ENCODE data around the gene IGFBP4. TPM values are rescaled to one million over a fixed set of nuclear protein-coding genes. Genes with fewer than 3 reads are reported as not detected.

Gene IGFBP4
- total RNA-seq, 2 donors from 2014 or later: 132 to 154 TPM

- H3K27me3 ChIP-seq (replicated peaks; ENCODE audit: insufficient read depth): no peaks in the 10 kb centered on the region
- TF ChIP-seq CTCF (IDR thresholded peaks at IDR 0.05) (no peak), POLR2AphosphoS5 (IDR thresholded peaks at IDR 0.05) (no peak), POLR2A (IDR thresholded peaks at IDR 0.05) (no peak)
- DNase-seq (ENCODE audit: low spot score): no peak
- H3K4me1 ChIP-seq (replicated peaks): no peaks in the 10 kb centered on the region
- peak overlapping the region; percentile 83 to 88 for H3K27ac ChIP-seq
- H3K4me3 ChIP-seq: peak overlapping the region in 1 of 2 donors; percentile 29
- H3K9me3 ChIP-seq: no peaks in the 10 kb centered on the region
- 48% methylated on average over 2 of the region's 2 CpGs for WGBS
- intact Hi-C loops (cut with DNase I): no loop called here
- H3K36me3 ChIP-seq: no peaks in the 10 kb centered on the region
Observed at GRCh38 chr17:40497695-40498094, 54.4 kb downstream of the IGFBP4 start.

GRCh38 chr17:40498281-40499084 is 55.2 kb downstream of the IGFBP4 start:
- peak; percentile 35 for TF ChIP-seq POLR2A (IDR thresholded peaks at IDR 0.05)
- peak; percentile 61 for TF ChIP-seq POLR2AphosphoS5 (IDR thresholded peaks at IDR 0.05)
- TF ChIP-seq CTCF (IDR thresholded peaks at IDR 0.05): no peak
- Histone ChIP-seq H3K27ac (peak overlapping the region; percentile 83 to 88), H3K27me3 (replicated peaks; ENCODE audit: insufficient read depth) (no peaks in the 10 kb centered on the region), H3K4me1 (replicated peaks) (no peaks in the 10 kb centered on the region), H3K9me3 (no peaks in the 10 kb centered on the region), H3K4me3 (peak overlapping the region in 1 of 2 donors; percentile 29), H3K36me3 (no peaks in the 10 kb centered on the region)
- WGBS: 47% methylated on average over 9 of the region's 9 CpGs
- DNase-seq (ENCODE audit: low spot score): no peak
- intact Hi-C loops (cut with DNase I): no loop called here

- TF ChIP-seq POLR2AphosphoS5 (IDR thresholded peaks at IDR 0.05) (peak; percentile 99), POLR2A (IDR thresholded peaks at IDR 0.05) (peak; percentile 80), CTCF (IDR thresholded peaks at IDR 0.05) (peak in 2 of 4 experiments; percentile 40 to 43)
- Histone ChIP-seq H3K36me3 (no peaks in the 10 kb centered on the region), H3K27me3 (replicated peaks; ENCODE audit: insufficient read depth) (no peaks in the 10 kb centered on the region), H3K9me3 (no peaks in the 10 kb centered on the region), H3K4me3 (peak overlapping the region; percentile 23 to 29), H3K27ac (peak overlapping the region; percentile 83 to 88), H3K4me1 (replicated peaks) (no peaks in the 10 kb centered on the region)
- intact Hi-C loops (cut with DNase I): no loop called here
- peak; percentile 96 for DNase-seq (ENCODE audit: low spot score)
- WGBS: 7% methylated on average over 17 of the region's 17 CpGs
Observed at GRCh38 chr17:40499551-40500189, 56.4 kb downstream of the IGFBP4 start.

DNA sequence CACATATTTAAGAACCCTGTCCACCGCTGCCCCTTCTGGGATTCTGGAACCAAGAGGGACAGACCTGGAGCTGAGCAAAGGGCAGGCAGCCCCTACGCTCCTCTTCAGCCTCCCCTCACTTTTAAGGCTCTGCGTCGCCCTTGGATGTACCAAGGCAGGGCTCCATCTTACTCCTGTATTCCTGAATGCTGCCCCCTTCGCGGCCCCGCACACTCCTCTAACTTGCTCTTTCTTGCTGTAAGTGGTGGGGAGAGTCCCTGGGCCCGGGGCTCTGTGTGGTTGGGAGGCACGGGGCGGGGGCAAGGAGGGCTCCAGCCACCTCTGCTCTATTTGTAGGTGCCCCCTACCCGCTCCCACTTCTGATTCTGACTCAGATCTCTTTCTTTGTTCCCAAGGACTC is 56.9 kb downstream of the IGFBP4 start:
- peak overlapping the region; percentile 23 to 29 for H3K4me3 ChIP-seq
- no peaks in the 10 kb centered on the region for H3K9me3 ChIP-seq
- H3K27ac ChIP-seq: peak overlapping the region; percentile 83 to 88
- no peak for DNase-seq (ENCODE audit: low spot score)
- 45% methylated on average over 11 of the region's 11 CpGs for WGBS
- intact Hi-C loops (cut with DNase I): no loop called here
- no peaks in the 10 kb centered on the region for H3K36me3 ChIP-seq
- H3K4me1 ChIP-seq (replicated peaks): no peaks in the 10 kb centered on the region
- peak; percentile 9 for TF ChIP-seq POLR2A (IDR thresholded peaks at IDR 0.05)
- no peak for TF ChIP-seq CTCF (IDR thresholded peaks at IDR 0.05)
- no peaks in the 10 kb centered on the region for H3K27me3 ChIP-seq (replicated peaks; ENCODE audit: insufficient read depth)
